GM21515 (cell line): ENCODE results near the gene PRKAR2A.

Experiments
- ATAC-seq: cut with Tn5 transposase; IDR thresholded peaks from one replicate; pipeline ENCODE4 v1.9.1; 2021; ENCODE audit not compliant: unreplicated experiment

PRKAR2A gene

GRCh38 chr3:48847504-48848423 is at the start of gene PRKAR2A:
Gene PRKAR2A (minus strand): TSS chr3:48847874. CDS start chr3:48847596, 278 bp downstream.
- ATAC-seq: peak; percentile 89

- ATAC-seq: no peak
Observed at GRCh38 chr3:48896936-48897335, 49.3 kb upstream of the PRKAR2A start.

- no peak for ATAC-seq
Observed at GRCh38 chr3:48894516-48894915, 46.8 kb upstream of the PRKAR2A start.

GRCh38 chr3:48891606-48892005 is 43.9 kb upstream of the PRKAR2A start:
- no peak for ATAC-seq

GRCh38 chr3:48885753-48886152 is 38.1 kb upstream of the PRKAR2A start:
- no peak for ATAC-seq

- no peak for ATAC-seq
Observed at GRCh38 chr3:48881652-48882114, 34.0 kb upstream of the PRKAR2A start.

- ATAC-seq: no peak
Observed at GRCh38 chr3:48881006-48881405, 33.3 kb upstream of the PRKAR2A start.

- ATAC-seq: no peak
Observed at GRCh38 chr3:48879994-48880377, 32.3 kb upstream of the PRKAR2A start.

- ATAC-seq: no peak
Observed at GRCh38 chr3:48879307-48879993, 31.8 kb upstream of the PRKAR2A start.

GRCh38 chr3:48877671-48878070 is 30.0 kb upstream of the PRKAR2A start:
- ATAC-seq: no peak

GRCh38 chr3:48863122-48863521 is 15.4 kb upstream of the PRKAR2A start:
- ATAC-seq: no peak

- ATAC-seq: no peak
Observed at GRCh38 chr3:48859206-48859605, 11.5 kb upstream of the PRKAR2A start.

- no peak for ATAC-seq
Observed at GRCh38 chr3:48858709-48859108, 11.0 kb upstream of the PRKAR2A start.

- ATAC-seq: no peak
Observed at GRCh38 chr3:48857641-48858040, 10.0 kb upstream of the PRKAR2A start.

GRCh38 chr3:48856469-48856868 is 8.8 kb upstream of the PRKAR2A start:
- ATAC-seq: no peak

- no peak for ATAC-seq
Observed at GRCh38 chr3:48855681-48856447, 8.2 kb upstream of the PRKAR2A start.

GRCh38 chr3:48852151-48852550 is 4.5 kb upstream of the PRKAR2A start:
- no peak for ATAC-seq

- ATAC-seq: no peak
Observed at GRCh38 chr3:48851407-48851806, 3.7 kb upstream of the PRKAR2A start.

GRCh38 chr3:48848816-48849515 is 1.3 kb upstream of the PRKAR2A start:
- ATAC-seq: no peak

GRCh38 chr3:48847053-48847503 is 596 bp downstream of the PRKAR2A start:
- ATAC-seq: peak; percentile 35

GRCh38 chr3:48845170-48845569 is 2.5 kb downstream of the PRKAR2A start:
- ATAC-seq: no peak
